ES-I3 (cell line): ENCODE data around the gene HK3.

Experiments used
- H3K36me3 ChIP-seq: 2 replicates; pipeline ENCODE4 v1.6.1; 2013; ENCODE audit warnings: mild to moderate bottlenecking, low read length, control low read depth, moderate library complexity; ENCODE audit not compliant: insufficient read depth
- H3K4me1 ChIP-seq: 2 replicates; pipeline ENCODE4 v1.6.1; 2013; ENCODE audit warnings: mild to moderate bottlenecking, control low read depth, low read length; ENCODE audit not compliant: insufficient read depth
- H3K9ac ChIP-seq: 2 replicates; pipeline ENCODE4 v1.6.1; 2013; ENCODE audit warnings: low read depth, mild to moderate bottlenecking, low read length, moderate library complexity
- H3K9me3 ChIP-seq: 2 replicates; pipeline ENCODE4 v1.6.1; 2013; ENCODE audit warnings: mild to moderate bottlenecking, low read length, moderate library complexity; ENCODE audit not compliant: control insufficient read depth, insufficient read depth

HK3 gene

GRCh38 chr5:176894298-176894697 is 4.8 kb downstream of the HK3 start:
- Histone ChIP-seq H3K9me3 (no peaks in the 10 kb centered on the region), H3K36me3 (no peaks in the 10 kb centered on the region), H3K4me1 (no peaks in the 10 kb centered on the region), H3K9ac (no peak overlapping the region)

GRCh38 chr5:176892663-176893062 is 6.5 kb downstream of the HK3 start:
- Histone ChIP-seq H3K9ac (no peak overlapping the region), H3K36me3 (no peaks in the 10 kb centered on the region), H3K9me3 (no peaks in the 10 kb centered on the region), H3K4me1 (no peaks in the 10 kb centered on the region)

GRCh38 chr5:176891331-176891958 is 7.7 kb downstream of the HK3 start:
- H3K9ac ChIP-seq, result no peak overlapping the region
- no peaks in the 10 kb centered on the region for H3K9me3 ChIP-seq
- no peaks in the 10 kb centered on the region for H3K36me3 ChIP-seq
- no peaks in the 10 kb centered on the region for H3K4me1 ChIP-seq

GRCh38 chr5:176890455-176891330 is 8.5 kb downstream of the HK3 start:
- H3K9ac ChIP-seq, result no peak overlapping the region
- H3K4me1 ChIP-seq, result no peaks in the 10 kb centered on the region
- no peaks in the 10 kb centered on the region for H3K36me3 ChIP-seq
- H3K9me3 ChIP-seq, result no peaks in the 10 kb centered on the region

GRCh38 chr5:176889321-176890280 is 9.5 kb downstream of the HK3 start:
- Histone ChIP-seq H3K9ac (no peak overlapping the region), H3K9me3 (no peaks in the 10 kb centered on the region), H3K36me3 (no peaks in the 10 kb centered on the region), H3K4me1 (no peaks in the 10 kb centered on the region)

- Histone ChIP-seq H3K9me3 (no peaks in the 10 kb centered on the region), H3K36me3 (no peaks in the 10 kb centered on the region), H3K4me1 (no peaks in the 10 kb centered on the region), H3K9ac (no peak overlapping the region)
Observed at GRCh38 chr5:176888865-176889165, 10.3 kb downstream of the HK3 start.

- Histone ChIP-seq H3K36me3 (no peaks in the 10 kb centered on the region), H3K4me1 (no peaks in the 10 kb centered on the region), H3K9me3 (no peaks in the 10 kb centered on the region), H3K9ac (no peak overlapping the region)
Observed at GRCh38 chr5:176888016-176888864, 10.9 kb downstream of the HK3 start.

GRCh38 chr5:176887252-176887849 is 11.8 kb downstream of the HK3 start:
- Histone ChIP-seq H3K36me3 (no peaks in the 10 kb centered on the region), H3K4me1 (no peaks in the 10 kb centered on the region), H3K9me3 (no peaks in the 10 kb centered on the region), H3K9ac (no peak overlapping the region)

- H3K9me3 ChIP-seq, result no peaks in the 10 kb centered on the region
- H3K4me1 ChIP-seq, result no peaks in the 10 kb centered on the region
- no peak overlapping the region for H3K9ac ChIP-seq
- H3K36me3 ChIP-seq, result no peaks in the 10 kb centered on the region
Observed at GRCh38 chr5:176886336-176887251, 12.6 kb downstream of the HK3 start.

GRCh38 chr5:176884571-176884890 is 14.6 kb downstream of the HK3 start:
- no peak overlapping the region for H3K9ac ChIP-seq
- H3K36me3 ChIP-seq, result no peaks in the 10 kb centered on the region
- no peaks in the 10 kb centered on the region for H3K4me1 ChIP-seq
- H3K9me3 ChIP-seq, result no peaks in the 10 kb centered on the region

GRCh38 chr5:176883700-176884570 is 15.2 kb downstream of the HK3 start:
- no peaks in the 10 kb centered on the region for H3K4me1 ChIP-seq
- no peaks in the 10 kb centered on the region for H3K9me3 ChIP-seq
- H3K9ac ChIP-seq, result no peak overlapping the region
- no peaks in the 10 kb centered on the region for H3K36me3 ChIP-seq

- Histone ChIP-seq H3K9me3 (no peaks in the 10 kb centered on the region), H3K36me3 (no peaks in the 10 kb centered on the region)
Observed at GRCh38 chr5:176882567-176882903, 16.6 kb downstream of the HK3 start.

More at GRCh38 chr5:176882567-176882903, 16.6 kb downstream of the HK3 start:
- no peak overlapping the region for H3K9ac ChIP-seq
- H3K4me1 ChIP-seq, result no peaks in the 10 kb centered on the region
